Hematopoietic multipotent progenitor cell treated with erythropoietin and hydrocortisone succinate and interleukin-3 and kit ligand, for 8 days (in vitro differentiated cells): ENCODE measurements around the gene NLE1.
"Not testable (repeated sequence)": the region's sequence is repeated elsewhere in the genome, so short reads cannot be mapped to it uniquely, and the experiment has no call there.

Source experiments
- DNase-seq: peaks from one replicate; pipeline ENCODE4 v3.0.0-alpha.2; 2015

NLE1 gene

GRCh38 chr17:35141681-35142466 lies at the start of gene NLE1:
NLE1 (minus strand) TSS chr17:35142303; CDS start chr17:35142275, 28 bp downstream.
- DNase-seq, result peak; percentile 77

GRCh38 chr17:35191001-35191695 lies 49.0 kb upstream of the NLE1 start:
- DNase-seq, result no peak

- peak; percentile 6 for DNase-seq
Measured at GRCh38 chr17:35189291-35189690, 47.2 kb upstream of the NLE1 start.

GRCh38 chr17:35188111-35188510 lies 46.0 kb upstream of the NLE1 start:
- no peak for DNase-seq

GRCh38 chr17:35187481-35187880 lies 45.4 kb upstream of the NLE1 start:
- DNase-seq, result no peak

GRCh38 chr17:35185849-35186248 lies 43.7 kb upstream of the NLE1 start:
- no peak for DNase-seq

- no peak for DNase-seq
Measured at GRCh38 chr17:35184274-35184673, 42.2 kb upstream of the NLE1 start.

- DNase-seq, result no peak
Measured at GRCh38 chr17:35183332-35183731, 41.2 kb upstream of the NLE1 start.

GRCh38 chr17:35179379-35179778 lies 37.3 kb upstream of the NLE1 start:
- not testable (repeated sequence) for DNase-seq

- no peak for DNase-seq
Measured at GRCh38 chr17:35176897-35177296, 34.8 kb upstream of the NLE1 start.

GRCh38 chr17:35175638-35176415 lies 33.7 kb upstream of the NLE1 start:
- no peak for DNase-seq

GRCh38 chr17:35174835-35175334 lies 32.8 kb upstream of the NLE1 start:
- DNase-seq, result no peak

GRCh38 chr17:35172321-35172720 lies 30.2 kb upstream of the NLE1 start:
- DNase-seq, result not testable (repeated sequence)

- no peak for DNase-seq
Measured at GRCh38 chr17:35171834-35172233, 29.7 kb upstream of the NLE1 start.

- DNase-seq, result peak; percentile 11
Measured at GRCh38 chr17:35170968-35171771, 29.1 kb upstream of the NLE1 start.

GRCh38 chr17:35169835-35170363 lies 27.8 kb upstream of the NLE1 start:
- no peak for DNase-seq

- no peak for DNase-seq
Measured at GRCh38 chr17:35167666-35168065, 25.6 kb upstream of the NLE1 start.

- DNase-seq, result no peak
Measured at GRCh38 chr17:35167046-35167445, 24.9 kb upstream of the NLE1 start.

- DNase-seq, result no peak
Measured at GRCh38 chr17:35166526-35166925, 24.4 kb upstream of the NLE1 start.

GRCh38 chr17:35164716-35165115 lies 22.6 kb upstream of the NLE1 start:
- DNase-seq, result no peak

- DNase-seq, result no peak
Measured at GRCh38 chr17:35163886-35164285, 21.8 kb upstream of the NLE1 start.

GRCh38 chr17:35162755-35163154 lies 20.7 kb upstream of the NLE1 start:
- no peak for DNase-seq
